GM12878 (cell line): Measurements from ENCODE around the gene CAMTA1. TPM values are rescaled to one million over a fixed set of nuclear protein-coding genes. Genes with fewer than 3 reads are reported as not detected.

Experiments used
- ATAC-seq: fragments of 200-7000 bp; cut with Tn5 transposase; 3 replicates; pipeline ENCODE4 v1.9.1; 2020; ENCODE audit warnings: mild to moderate bottlenecking, moderate library complexity
- BruUV-seq: library from RNA; stranded (reverse); fragments of 400-500 nt; replicated peaks from 2 replicates; lab custom pipeline; 2021; lab: Mats Ljungman, UMichigan
- CTCF ChIA-PET: fragments of 300-600 bp; sonication (Branson Sonifier 250); formaldehyde crosslinking; extraction: SDS; loops from one replicate; lab custom pipeline; 2021; ENCODE audit warnings: inconsistent platforms; lab: Yijun Ruan, JAX
- POLR2A ChIA-PET: fragments of 350-600 bp; formaldehyde crosslinking; extraction: SDS; loops from one replicate; lab custom pipeline; 2021; ENCODE audit warnings: inconsistent platforms; lab: Charles Lee
- RAD21 ChIA-PET: fragments of 300-600 bp; sonication (Branson Sonifier 250); formaldehyde crosslinking; loops from one replicate; lab custom pipeline; 2023; ENCODE audit warnings: antibody characterized with exemption; ENCODE audit not compliant: unreplicated experiment; lab: Charles Lee
- SMC1A ChIA-PET: fragments of 300-600 bp; sonication (Branson Sonifier 250); formaldehyde crosslinking; loops from one replicate; lab custom pipeline; 2023; ENCODE audit not compliant: unreplicated experiment, uncharacterized antibody; lab: Charles Lee
- DNase-seq: peaks from one replicate; pipeline ENCODE4 v3.0.0-alpha.2; 2011; ENCODE audit warnings: low read depth, low spot score
- FAIRE-seq: peaks from 3 replicates; lab custom pipeline; 2011; peaks lifted over from hg19 to GRCh38; lab: Jason Lieb, UNC
- H2AFZ ChIP-seq: 2 replicates; pipeline ENCODE4 v1.6.0; 2011; ENCODE audit warnings: low read depth, low read length, control low read depth; ENCODE audit not compliant: control insufficient read depth
- H3K27ac ChIP-seq: 2 replicates; pipeline ENCODE4 v1.5.1; 2011; ENCODE audit warnings: control low read depth; ENCODE audit not compliant: control insufficient read depth, insufficient read depth
- H3K27me3 ChIP-seq, 2 experiments: replicated peaks in 1 of 2; 2 replicates each; pipeline versions ENCODE4 v1.6.0 to v1.6.1; 2011; ENCODE audit warnings: low read length in 1 of 2; ENCODE audit not compliant: control insufficient read depth in 2 of 2, insufficient read depth in 2 of 2
- H3K36me3 ChIP-seq, 2 experiments: 2 replicates each; pipeline ENCODE4 v1.5.1; 2011; ENCODE audit warnings: low read length in 1 of 2; ENCODE audit not compliant: control insufficient read depth in 2 of 2, insufficient read depth in 2 of 2
- H3K4me1 ChIP-seq: 2 replicates; pipeline ENCODE4 v1.6.1; 2011; ENCODE audit warnings: mild to moderate bottlenecking, low read length, moderate library complexity, mixed read lengths; ENCODE audit not compliant: control insufficient read depth, insufficient read depth
- H3K4me2 ChIP-seq: 2 replicates; pipeline ENCODE4 v1.6.0; 2011; ENCODE audit warnings: control low read depth; ENCODE audit not compliant: control insufficient read depth, insufficient read depth
- H3K4me3 ChIP-seq: fragments of 200-600 bp; sonication (generic); 2 replicates; pipeline ENCODE4 v1.5.1; 2016
- H3K79me2 ChIP-seq: 2 replicates; pipeline ENCODE4 v1.6.0; 2011; ENCODE audit warnings: low read length; ENCODE audit not compliant: control insufficient read depth, insufficient read depth
- H3K9ac ChIP-seq: 2 replicates; pipeline ENCODE4 v1.8.0; 2011; ENCODE audit warnings: low read length, control low read depth, mixed read lengths; ENCODE audit not compliant: control insufficient read depth, insufficient read depth
- H3K9me3 ChIP-seq: replicated peaks from 3 replicates; pipeline ENCODE4 v1.5.1; 2011; ENCODE audit warnings: mild to moderate bottlenecking, low read length; ENCODE audit not compliant: control insufficient read depth, insufficient read depth
- H4K20me1 ChIP-seq: 2 replicates; pipeline ENCODE4 v1.6.0; 2011; ENCODE audit not compliant: control insufficient read depth, insufficient read depth
- ATF3 ChIP-seq: IDR thresholded peaks from 2 replicates; pipeline ENCODE4 v1.6.1; 2011; ENCODE audit warnings: low read depth, mild to moderate bottlenecking, low read length, moderate library complexity, borderline replicate concordance; ENCODE audit errors: extremely low read depth
- BACH1 ChIP-seq: fragments of 450-650 bp; IDR thresholded peaks from 2 replicates; pipeline ENCODE4 v1.6.1; 2017; ENCODE audit warnings: mild to moderate bottlenecking, borderline replicate concordance
- BCLAF1 ChIP-seq: fragments of 450-650 bp; IDR thresholded peaks from 2 replicates; pipeline ENCODE4 v1.6.1; 2017; ENCODE audit warnings: antibody characterized with exemption, mild to moderate bottlenecking, moderate library complexity
- BMI1 ChIP-seq: fragments of 450-650 bp; IDR thresholded peaks from 2 replicates; pipeline ENCODE4 v1.6.1; 2016; ENCODE audit warnings: mild to moderate bottlenecking, moderate library complexity, borderline replicate concordance
- CEBPB ChIP-seq, 2 experiments: fragments of 150-350 bp in 1 of 2; IDR thresholded peaks; 2 replicates each; pipeline ENCODE4 v1.6.1; 2012 to 2014; ENCODE audit warnings: low read depth in 2 of 2, low read length in 2 of 2, borderline replicate concordance in 1 of 2, inconsistent platforms in 1 of 2
- EP300 ChIP-seq, 2 experiments: fragments of 150-350 bp in 1 of 2; IDR thresholded peaks; 2 replicates each; pipeline ENCODE4 v1.6.1; 2011 to 2012; ENCODE audit warnings: low read depth in 2 of 2, low read length in 2 of 2, borderline replicate concordance in 1 of 2, improper control_type of control experiment in 1 of 2, inconsistent platforms in 1 of 2; ENCODE audit not compliant: control insufficient read depth in 1 of 2
- EZH2 ChIP-seq: IDR thresholded peaks from 2 replicates; pipeline ENCODE4 v1.6.1; 2012; ENCODE audit warnings: low read depth, mild to moderate bottlenecking, control low read depth, inconsistent platforms, low read length, borderline replicate concordance; ENCODE audit not compliant: control insufficient read depth
- HCFC1 ChIP-seq: fragments of 150-350 bp; IDR thresholded peaks from 2 replicates; pipeline ENCODE4 v1.6.1; 2014; ENCODE audit warnings: low read length
- HSF1 ChIP-seq: fragments of 150-350 bp; IDR thresholded peaks from 2 replicates; pipeline ENCODE4 v1.6.1; 2014; ENCODE audit warnings: mild to moderate bottlenecking, low read depth, low read length
- IKZF2 ChIP-seq, 2 experiments: fragments of 450-650 bp; IDR thresholded peaks; 2 replicates each; pipeline ENCODE4 v1.6.1; 2017; ENCODE audit warnings: mild to moderate bottlenecking in 2 of 2, moderate library complexity in 2 of 2
- JUND ChIP-seq: IDR thresholded peaks from 2 replicates; pipeline ENCODE4 v1.6.1; 2012; ENCODE audit warnings: low read depth, mild to moderate bottlenecking, low read length, improper control_type of control experiment, moderate library complexity
- POLR2AphosphoS5 ChIP-seq: IDR thresholded peaks from 2 replicates; pipeline ENCODE4 v1.6.1; 2011; ENCODE audit warnings: mild to moderate bottlenecking, low read length, inconsistent platforms
- POU2F2 ChIP-seq: IDR thresholded peaks from 3 replicates; pipeline ENCODE4 v1.6.1; 2011; ENCODE audit warnings: low read depth, mild to moderate bottlenecking, low read length, borderline replicate concordance
- SPI1 ChIP-seq: IDR thresholded peaks from 2 replicates; pipeline ENCODE4 v1.6.1; 2011; ENCODE audit warnings: low read depth, mild to moderate bottlenecking, low read length, moderate library complexity, borderline replicate concordance; ENCODE audit not compliant: insufficient read depth
- STAT3 ChIP-seq: IDR thresholded peaks from 2 replicates; pipeline ENCODE4 v1.6.1; 2011; ENCODE audit warnings: low read depth, low read length, improper control_type of control experiment
- SUZ12 ChIP-seq: fragments of 200-600 bp; sonication (generic); IDR thresholded peaks from one replicate; pipeline ENCODE4 v1.6.1; 2018; ENCODE audit warnings: antibody characterized with exemption, mild to moderate bottlenecking; ENCODE audit not compliant: unreplicated experiment
- USF1 ChIP-seq: IDR thresholded peaks from 2 replicates; pipeline ENCODE4 v1.6.1; 2011; ENCODE audit warnings: borderline replicate concordance, low read depth, mild to moderate bottlenecking, moderate library complexity, mixed read lengths, low read length; ENCODE audit not compliant: insufficient read depth; ENCODE audit errors: extremely low read length
- WGBS: methylation state at CpG from one replicate; pipeline ENCODE4 v1.1.6; 2016; ENCODE audit warnings: low lambda C conversion rate; ENCODE audit not compliant: insufficient replicate concordance, insufficient coverage; ENCODE audit errors: missing lambda C conversion rate; 5-methylcytosine and 5-hydroxymethylcytosine counted together
- in situ Hi-C: fragments of 300-500 bp; cut with MboI; formaldehyde crosslinking; loops from 9 replicates; pipeline ENCODE4 v1.14.3; 2018; ENCODE audit warnings: mixed read lengths
- intact Hi-C: fragments of 100-400 bp; cut with micrococcal nuclease; formaldehyde crosslinking; loops from one replicate; pipeline ENCODE4 v1.14.2; 2022; ENCODE audit not compliant: unreplicated experiment
- polyA plus RNA-seq, 11 experiments: library from polyadenylated mRNA; depleted of rRNA in 4 of 11; unstranded in 6 of 11; stranded (reverse) in 5 of 11; fragments of >200 nt; fragmentation: Nextera tagmentation in 4 of 11; fragmentation: Illumina TruSeq in 1 of 11; extraction: Ambion mirVana in 4 of 11; extraction: Trizol in 1 of 11; gene quantifications; 1 replicate in 1 of 11; 2 replicates in 10 of 11; pipeline versions ENCODE4 v1.2.1 to v1.2.3, GENCODE V29; 2011 to 2016; ENCODE audit warnings: inconsistent platforms in 2 of 11, missing spikeins in 2 of 11, low read depth in 1 of 11
- total RNA-seq, 4 experiments: library from RNA; depleted of rRNA in 3 of 4; stranded (reverse); fragments of >200 nt in 3 of 4; fragmentation: Illumina TruSeq in 1 of 4; extraction: Trizol in 1 of 4; gene quantifications; 2 replicates each; pipeline versions ENCODE4 v1.2.1 to v1.2.3, GENCODE V29; 2013 to 2021

Gene CAMTA1
- total and polyA plus RNA-seq, 10 of the 15 experiments (the other 5 are each of a cell fraction or from before 2014, with no cell fraction given), result 37.7 to 148 (median 76.4) TPM

GRCh38 chr1:6761196-6761737 lies 24.0 kb upstream of the CAMTA1 start:
- 75% methylated on average over 9 of the region's 9 CpGs for WGBS
- H3K27ac ChIP-seq, result no peak overlapping the region
- intact Hi-C loops, result no loop called here
- H3K9ac ChIP-seq, result no peak overlapping the region
- no peaks in the 10 kb centered on the region for H3K4me1 ChIP-seq
- no peak overlapping the region for H3K4me2 ChIP-seq
- no peak for ATAC-seq
- H3K36me3 ChIP-seq, result no peaks in the 10 kb centered on the region
- no peak for DNase-seq
- no peaks in the 10 kb centered on the region for H3K27me3 ChIP-seq
- in situ Hi-C loops, result no loop called here
- H4K20me1 ChIP-seq, result no peaks in the 10 kb centered on the region
- no peaks in the 10 kb centered on the region for H3K9me3 ChIP-seq
- H3K4me3 ChIP-seq, result no peak overlapping the region
- FAIRE-seq, result no peak
- ChIA-PET SMC1A (no interaction called here), CTCF (interaction anchor here (1.6 kb wide), 1 partner anchor 34 kb away, joined by 3 read pairs; no protein-coding TSS in a partner anchor), RAD21 (no interaction called here), POLR2A (no interaction called here)
- no peaks in the 10 kb centered on the region for H3K79me2 ChIP-seq
- no TSS peak for BruUV-seq
- H2AFZ ChIP-seq, result no peak overlapping the region
- TF ChIP-seq STAT3 (no peak), EP300 (IDR thresholded peaks at IDR 0.05; ENCODE audit: borderline replicate concordance in 1 of 2, control insufficient read depth in 1 of 2, low read depth in 2 of 2, low read length in 2 of 2) (no peak), POU2F2 (no peak), SPI1 (no peak), CEBPB (IDR thresholded peaks at IDR 0.05; ENCODE audit: borderline replicate concordance in 1 of 2, low read depth in 2 of 2, low read length in 2 of 2) (no peak), EZH2 (no peak), BCLAF1 (no peak), POLR2AphosphoS5 (no peak), BMI1 (no peak), ATF3 (no peak), USF1 (no peak), JUND (no peak), SUZ12 (no peak), IKZF2 (IDR thresholded peaks at IDR 0.05) (no peak), BACH1 (no peak), HCFC1 (no peak), HSF1 (no peak)
